Activated CD8-positive, alpha-beta T cell treated with anti-CD3 and anti-CD28 coated beads for 36 hours (primary cell): ENCODE measurements around the gene TBXT. TPM values are rescaled to one million over a fixed set of nuclear protein-coding genes. Genes with fewer than 3 reads are reported as not detected.
"Not testable (repeated sequence)": the region's sequence is repeated elsewhere in the genome, so short reads cannot be mapped to it uniquely, and the experiment has no call there.

Experiments used
- ATAC-seq: fragments of 200-7000 bp; cut with Tn5 transposase; one replicate; pipeline ENCODE4 v1.10.0; 2021; ENCODE audit warnings: mild to moderate bottlenecking, moderate library complexity
- CTCF ChIA-PET: fragments of 350-600 bp; sonication (Branson Sonifier 250); formaldehyde crosslinking; loops from one replicate; lab custom pipeline; 2021; ENCODE audit warnings: antibody characterized with exemption; lab: Charles Lee
- POLR2A ChIA-PET: fragments of 350-600 bp; sonication (Branson Sonifier 250); formaldehyde crosslinking; loops from one replicate; lab custom pipeline; 2021; ENCODE audit warnings: antibody characterized with exemption; lab: Charles Lee
- DNase-seq: peaks from one replicate; pipeline ENCODE4 v3.0.0-alpha.2; 2020
- H3K27ac Mint-ChIP-seq: one replicate; pipeline ENCODE4 v1.8.0; 2021; ENCODE audit warnings: mild to moderate bottlenecking, mixed read lengths
- H3K27me3 Mint-ChIP-seq: one replicate; pipeline ENCODE4 v1.8.0; 2021; ENCODE audit warnings: mixed read lengths
- H3K36me3 Mint-ChIP-seq: one replicate; pipeline ENCODE4 v1.8.0; 2021; ENCODE audit warnings: low read depth, mixed read lengths
- H3K4me1 Mint-ChIP-seq: one replicate; pipeline ENCODE4 v1.8.0; 2021; ENCODE audit warnings: low read depth, mixed read lengths
- H3K4me3 Mint-ChIP-seq: one replicate; pipeline ENCODE4 v1.8.0; 2021; ENCODE audit warnings: mild to moderate bottlenecking, moderate library complexity, mixed read lengths
- H3K9me3 Mint-ChIP-seq: one replicate; pipeline ENCODE4 v1.8.0; 2021; ENCODE audit warnings: mixed read lengths
- CTCF ChIP-seq: fragments of 200-600 bp; IDR thresholded peaks from one replicate; pipeline ENCODE4 v1.8.0; 2022; ENCODE audit warnings: antibody characterized with exemption, mild to moderate bottlenecking
- intact Hi-C: fragments of 100-400 bp; cut with micrococcal nuclease; formaldehyde crosslinking; loops from one replicate; pipeline ENCODE4 v1.10.0; 2022
- total RNA-seq, 2 experiments: library from RNA; stranded (reverse); gene quantifications; one replicate each; pipeline ENCODE4 v1.2.3, GENCODE V29; 2021

TBXT gene
- total RNA-seq, 2 experiments from 2014 or later = not detected

GRCh38 chr6:166143011-166143410 is 24.6 kb downstream of the TBXT start:
- no peaks in the 10 kb centered on the region for H3K36me3 Mint-ChIP-seq
- POLR2A ChIA-PET = no interaction called here
- DNase-seq (no peak), ATAC-seq (no peak)
- CTCF ChIA-PET = interaction anchor here (1.1 to 1.5 kb wide), 2 partner anchors 37 to 42 kb away, joined by 3 to 4 read pairs; no protein-coding TSS in a partner anchor
- no peak overlapping the region for H3K4me3 Mint-ChIP-seq
- no peak for TF ChIP-seq CTCF
- no peaks in the 10 kb centered on the region for H3K4me1 Mint-ChIP-seq
- H3K27ac Mint-ChIP-seq = no peak overlapping the region
- no peaks in the 10 kb centered on the region for H3K9me3 Mint-ChIP-seq
- intact Hi-C loops = no loop called here
- peaks cover 12% of the 10 kb centered on the region for H3K27me3 Mint-ChIP-seq

- Mint-ChIP-seq H3K9me3 (no peaks in the 10 kb centered on the region), H3K27me3 (peaks cover 16% of the 10 kb centered on the region), H3K27ac (no peak overlapping the region), H3K4me1 (no peaks in the 10 kb centered on the region), H3K36me3 (no peaks in the 10 kb centered on the region), H3K4me3 (no peak overlapping the region)
- CTCF ChIA-PET = no interaction called here
- intact Hi-C loops = no loop called here
- no peak for TF ChIP-seq CTCF
- POLR2A ChIA-PET = no interaction called here
- ATAC-seq (no peak), DNase-seq (no peak)
Measured at GRCh38 chr6:166127624-166128472, 39.8 kb downstream of the TBXT start.

- H3K27me3 Mint-ChIP-seq, DNase-seq, H3K9me3 Mint-ChIP-seq, H3K4me3 Mint-ChIP-seq, intact Hi-C loops, H3K27ac Mint-ChIP-seq, POLR2A ChIA-PET, ATAC-seq, H3K36me3 Mint-ChIP-seq, H3K4me1 Mint-ChIP-seq, CTCF ChIA-PET: not testable (repeated sequence)
Measured at GRCh38 chr6:166123115-166123514, 44.5 kb downstream of the TBXT start.

- H3K27me3 Mint-ChIP-seq = peaks cover 6% of the 10 kb centered on the region
- intact Hi-C loops = no loop called here
- no peaks in the 10 kb centered on the region for H3K36me3 Mint-ChIP-seq
- POLR2A ChIA-PET = no interaction called here
- CTCF ChIA-PET = no interaction called here
- ATAC-seq = no peak
- H3K27ac Mint-ChIP-seq = no peak overlapping the region
- no peak for TF ChIP-seq CTCF
- H3K4me1 Mint-ChIP-seq = no peaks in the 10 kb centered on the region
- no peak for DNase-seq
- H3K9me3 Mint-ChIP-seq = no peaks in the 10 kb centered on the region
- H3K4me3 Mint-ChIP-seq = no peak overlapping the region
Measured at GRCh38 chr6:166121726-166122125, 45.9 kb downstream of the TBXT start.

- ChIA-PET CTCF (interaction anchor here (1.8 kb wide), 1 partner anchor 13 kb away, joined by 7 read pairs; no protein-coding TSS in a partner anchor), POLR2A (no interaction called here)
- no peak overlapping the region for H3K4me3 Mint-ChIP-seq
- intact Hi-C loops = no loop called here
- H3K27me3 Mint-ChIP-seq = no peaks in the 10 kb centered on the region
- DNase-seq (no peak), ATAC-seq (no peak)
- no peak overlapping the region for H3K27ac Mint-ChIP-seq
- H3K36me3 Mint-ChIP-seq = no peaks in the 10 kb centered on the region
- H3K9me3 Mint-ChIP-seq = no peaks in the 10 kb centered on the region
- H3K4me1 Mint-ChIP-seq = no peaks in the 10 kb centered on the region
- TF ChIP-seq CTCF = no peak
Measured at GRCh38 chr6:166119116-166119911, 48.3 kb downstream of the TBXT start.
